Adipocyte (in vitro differentiated cells): ENCODE measurements around the gene OR2G6.
"Not testable (repeated sequence)": the region's sequence is repeated elsewhere in the genome, so short reads cannot be mapped to it uniquely, and the experiment has no call there.

Experiments used
- DNase-seq: peaks from one replicate; pipeline ENCODE4 v3.0.0-alpha.2; 2015; ENCODE audit warnings: low read depth
- H3K27me3 ChIP-seq: replicated peaks from 2 replicates; pipeline ENCODE4 v1.7.0; 2013; ENCODE audit warnings: mild to moderate bottlenecking, low read length, moderate library complexity; ENCODE audit not compliant: control insufficient read depth, insufficient read depth
- H3K36me3 ChIP-seq: 2 replicates; pipeline ENCODE4 v1.7.0; 2013; ENCODE audit warnings: low read length, mild to moderate bottlenecking, moderate library complexity; ENCODE audit not compliant: control insufficient read depth, insufficient read depth, severe bottlenecking
- H3K4me1 ChIP-seq: 2 replicates; pipeline ENCODE4 v1.7.0; 2013; ENCODE audit warnings: mild to moderate bottlenecking, low read length, moderate library complexity; ENCODE audit not compliant: control insufficient read depth, insufficient read depth
- H3K4me3 ChIP-seq: 2 replicates; pipeline ENCODE4 v1.7.0; 2013; ENCODE audit warnings: mild to moderate bottlenecking, low read length, moderate library complexity
- H3K9ac ChIP-seq: 2 replicates; pipeline ENCODE4 v1.7.0; 2013; ENCODE audit warnings: mild to moderate bottlenecking, low read length, moderate library complexity
- H3K9me3 ChIP-seq: 2 replicates; pipeline ENCODE4 v1.7.0; 2013; ENCODE audit warnings: mild to moderate bottlenecking, low read length, moderate library complexity; ENCODE audit not compliant: control insufficient read depth

Gene OR2G6

DNA sequence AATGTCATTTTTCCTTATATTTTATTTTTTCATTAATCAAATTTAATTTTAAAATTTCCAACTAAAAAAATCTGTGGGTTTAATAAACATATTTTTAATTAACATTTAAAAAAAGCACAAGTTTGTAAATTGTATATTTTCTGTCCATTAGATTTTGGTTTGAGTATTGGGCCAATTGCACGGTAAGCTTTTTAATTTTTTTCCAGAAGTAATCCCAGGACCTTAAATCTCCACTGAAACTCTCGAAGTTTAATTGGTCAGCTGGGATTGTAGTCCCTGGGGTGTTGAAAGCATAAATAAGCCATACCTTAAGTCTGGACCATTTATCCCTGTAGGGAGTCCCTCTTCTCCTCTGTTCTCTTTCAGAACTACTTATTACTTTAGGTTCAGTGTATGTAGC lies at the start of gene OR2G6:
TSS of gene OR2G6 (plus strand) at position 301 of the 400 bp plus-strand sequence. CDS start 13,574 bp downstream, outside the sequence.
- not testable (repeated sequence) for H3K9ac ChIP-seq, H3K4me3 ChIP-seq, H3K4me1 ChIP-seq, DNase-seq, H3K36me3 ChIP-seq, H3K9me3 ChIP-seq, H3K27me3 ChIP-seq

GRCh38 chr1:248459117-248459516 lies 48.8 kb upstream of the OR2G6 start:
- not testable (repeated sequence) for H3K4me1 ChIP-seq, DNase-seq, H3K9me3 ChIP-seq, H3K36me3 ChIP-seq, H3K27me3 ChIP-seq, H3K4me3 ChIP-seq, H3K9ac ChIP-seq

GRCh38 chr1:248471154-248471553 lies 36.7 kb upstream of the OR2G6 start:
- H3K27me3 ChIP-seq = no peaks in the 10 kb centered on the region
- no peaks in the 10 kb centered on the region for H3K4me1 ChIP-seq
- no peaks in the 10 kb centered on the region for H3K9me3 ChIP-seq
- H3K9ac ChIP-seq = no peak overlapping the region
- no peak for DNase-seq
- no peaks in the 10 kb centered on the region for H3K36me3 ChIP-seq
- no peak overlapping the region for H3K4me3 ChIP-seq

- not testable (repeated sequence) for H3K4me1 ChIP-seq, H3K4me3 ChIP-seq, H3K9ac ChIP-seq, H3K9me3 ChIP-seq, H3K36me3 ChIP-seq, DNase-seq, H3K27me3 ChIP-seq
Observed at GRCh38 chr1:248472111-248472510, 35.8 kb upstream of the OR2G6 start.

- H3K36me3 ChIP-seq, DNase-seq, H3K9ac ChIP-seq, H3K9me3 ChIP-seq, H3K4me3 ChIP-seq, H3K4me1 ChIP-seq, H3K27me3 ChIP-seq: not testable (repeated sequence)
Observed at GRCh38 chr1:248473051-248473450, 34.8 kb upstream of the OR2G6 start, which contains the start of gene OR2T3. TSS of gene OR2T3 (plus strand) at chr1:248473351. CDS start at chr1:248473351, 0 bp downstream.

DNA sequence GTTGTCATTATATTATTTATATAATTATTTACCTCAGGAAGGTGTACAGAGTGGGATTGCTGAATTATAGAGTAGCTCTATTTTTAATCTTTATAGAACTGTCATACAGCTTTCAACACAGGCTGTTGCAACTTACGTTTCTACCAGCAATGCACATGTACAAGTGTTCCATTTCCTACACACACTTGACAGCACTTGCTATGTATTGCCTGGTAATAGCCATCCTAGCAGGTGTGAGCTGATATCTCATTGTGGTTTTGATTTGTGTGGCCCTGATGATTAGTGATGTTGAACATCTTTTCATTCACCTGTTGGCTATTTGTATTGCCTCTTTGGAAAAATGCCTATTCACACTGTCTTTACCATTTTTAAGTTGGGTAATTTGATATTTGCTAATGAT lies 32.2 kb upstream of the OR2G6 start:
- not testable (repeated sequence) for DNase-seq, H3K4me1 ChIP-seq, H3K9ac ChIP-seq, H3K27me3 ChIP-seq, H3K4me3 ChIP-seq, H3K9me3 ChIP-seq, H3K36me3 ChIP-seq

DNA sequence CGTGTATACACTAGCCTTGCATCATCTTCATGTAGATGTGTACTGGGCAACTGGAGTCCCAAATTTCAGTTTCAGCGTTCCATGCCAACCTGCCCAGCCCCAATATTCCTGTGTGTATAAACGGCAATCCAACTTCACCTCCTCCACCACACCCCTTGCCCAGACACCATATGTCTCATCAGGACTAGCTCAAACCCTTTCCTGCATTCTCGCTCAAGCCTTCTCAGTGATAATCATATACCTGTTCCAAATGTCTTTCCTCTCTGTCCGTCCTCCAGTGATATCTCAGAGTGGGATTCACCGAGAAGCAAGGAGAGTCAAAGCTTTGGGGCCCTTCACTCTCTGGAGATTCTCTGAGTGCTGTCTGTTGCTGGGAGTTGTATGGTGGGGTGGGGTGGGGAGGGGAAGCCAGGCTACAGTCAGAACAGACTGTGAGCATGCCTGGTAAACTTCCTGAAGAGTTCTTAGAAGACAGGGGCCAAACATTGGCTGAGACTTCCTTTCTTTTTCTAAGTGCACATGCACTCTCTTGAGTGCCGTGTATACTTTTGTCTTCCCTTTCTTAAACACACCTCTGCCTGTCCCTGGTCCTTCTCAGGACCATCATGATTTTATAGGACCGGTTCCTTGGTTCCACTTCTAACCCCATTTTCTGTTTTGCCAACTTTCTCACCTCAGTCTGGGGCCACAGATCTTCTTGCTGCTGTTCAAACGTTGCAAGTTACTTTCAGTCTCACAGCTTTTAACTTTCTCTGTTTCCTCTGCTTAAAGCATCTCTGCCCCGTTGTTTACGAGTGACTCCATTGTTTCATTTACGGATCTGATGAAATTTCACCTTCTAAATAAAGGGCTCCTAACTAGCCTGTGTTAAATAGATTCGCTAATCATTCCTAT lies 25.9 kb upstream of the OR2G6 start:
- not testable (repeated sequence) for H3K36me3 ChIP-seq, DNase-seq, H3K27me3 ChIP-seq, H3K4me3 ChIP-seq, H3K9ac ChIP-seq, H3K9me3 ChIP-seq, H3K4me1 ChIP-seq

DNA sequence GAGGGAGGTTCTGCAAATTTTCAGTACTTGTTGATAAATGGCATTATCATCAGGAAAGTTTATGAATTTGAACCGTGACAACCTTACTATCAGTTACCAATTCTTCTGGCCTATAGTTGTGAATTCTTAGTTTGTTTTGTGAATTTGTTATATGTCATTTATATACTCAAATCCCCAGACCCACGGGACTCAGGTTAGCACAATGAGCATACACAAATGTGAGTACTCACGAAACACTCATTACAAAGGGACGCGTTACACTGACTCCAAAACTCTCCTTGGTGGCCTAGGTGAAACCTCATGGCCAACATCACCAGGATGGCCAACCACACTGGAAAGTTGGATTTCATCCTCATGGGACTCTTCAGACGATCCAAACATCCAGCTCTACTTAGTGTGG lies 19.6 kb upstream of the OR2G6 start, which contains the start of gene OR2T5:
TSS of gene OR2T5 (plus strand) at position 301 of the 400 bp plus-strand sequence. CDS start at position 301, 0 bp downstream.
- not testable (repeated sequence) for DNase-seq

DNA sequence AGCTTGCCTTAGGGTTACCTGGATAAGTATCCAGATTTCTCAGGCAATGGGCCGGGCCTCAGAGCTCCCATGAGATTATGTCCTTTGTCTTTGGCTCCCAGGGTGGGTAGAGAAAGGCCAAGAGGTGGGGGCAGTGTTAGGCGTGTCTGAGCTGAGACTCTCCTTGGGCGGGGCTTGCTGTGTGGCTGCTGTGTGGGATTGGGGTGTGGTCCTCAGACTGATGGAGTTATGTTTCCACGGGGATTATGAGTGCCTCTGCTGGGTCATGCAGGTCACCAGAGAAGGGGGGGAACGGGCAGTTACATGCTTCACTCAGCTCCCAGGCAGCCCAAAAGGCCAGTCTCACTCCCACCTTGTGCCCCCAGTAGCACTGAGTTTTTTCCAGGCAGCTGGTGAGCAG lies 11.2 kb upstream of the OR2G6 start:
- not testable (repeated sequence) for H3K9ac ChIP-seq, H3K4me1 ChIP-seq, DNase-seq

More for the DNA sequence above, 19.6 kb upstream of the OR2G6 start, which contains the start of gene OR2T5:
- not testable (repeated sequence) for H3K36me3 ChIP-seq, H3K9ac ChIP-seq, H3K27me3 ChIP-seq, H3K4me3 ChIP-seq, H3K9me3 ChIP-seq, H3K4me1 ChIP-seq

DNA sequence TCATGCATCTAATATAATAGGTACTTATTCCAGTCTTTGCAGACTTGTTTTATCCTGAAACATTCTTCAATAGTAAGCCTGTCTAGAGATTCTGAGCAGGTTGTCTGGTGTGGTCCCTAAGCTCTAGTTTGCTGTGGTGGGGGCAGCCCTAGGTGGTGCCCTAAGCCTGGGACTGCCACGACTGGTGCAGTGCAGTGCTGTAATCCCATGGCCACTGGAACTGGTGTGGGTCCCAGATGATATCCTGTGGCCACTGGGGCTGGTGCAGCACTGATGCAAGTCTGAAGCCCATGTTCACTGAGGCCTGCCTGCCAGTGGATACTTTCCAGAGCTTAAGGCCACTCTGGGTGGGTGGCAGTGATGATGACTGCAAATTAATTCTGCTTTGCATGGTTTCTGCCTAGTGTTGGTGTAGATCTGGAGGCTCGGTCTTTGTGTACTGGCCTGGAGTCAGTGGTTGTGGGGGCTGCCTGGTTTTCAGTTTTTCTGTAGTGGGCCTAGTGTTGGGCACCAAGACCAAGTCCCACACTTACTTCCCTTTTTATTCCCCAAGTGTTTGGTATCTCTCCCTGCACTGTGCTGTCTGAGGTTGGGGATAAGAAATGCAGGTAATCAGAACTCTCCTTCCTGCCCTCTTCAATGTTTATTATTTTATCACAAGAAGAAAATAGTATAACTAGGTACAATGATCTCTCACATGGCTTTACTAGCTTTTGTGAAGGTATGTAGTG lies 7.4 kb upstream of the OR2G6 start:
- H3K36me3 ChIP-seq, H3K4me1 ChIP-seq, H3K9me3 ChIP-seq, H3K27me3 ChIP-seq, H3K4me3 ChIP-seq, DNase-seq, H3K9ac ChIP-seq: not testable (repeated sequence)

More for the DNA sequence above, 11.2 kb upstream of the OR2G6 start:
- not testable (repeated sequence) for H3K9me3 ChIP-seq, H3K27me3 ChIP-seq, H3K36me3 ChIP-seq, H3K4me3 ChIP-seq

DNA sequence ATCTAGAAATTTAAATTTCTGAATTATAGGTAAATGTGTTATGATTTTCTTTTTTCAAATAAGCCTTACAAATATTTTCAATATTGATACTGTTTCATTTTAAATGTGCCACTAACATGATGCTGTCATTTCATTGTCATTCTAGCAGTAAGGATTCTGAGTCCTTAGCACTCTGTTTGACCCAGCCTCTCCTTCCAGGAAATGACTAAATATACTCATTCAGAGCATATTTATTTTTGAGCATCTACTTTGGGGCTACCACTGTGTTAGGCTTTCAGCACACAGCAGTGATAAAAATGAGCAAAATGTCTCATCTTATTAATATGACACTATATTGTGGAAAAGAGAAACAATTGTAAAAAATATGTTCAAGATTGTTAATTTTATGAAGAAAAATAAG lies 2.3 kb downstream of the OR2G6 start:
- not testable (repeated sequence) for H3K36me3 ChIP-seq, DNase-seq, H3K9me3 ChIP-seq, H3K4me3 ChIP-seq, H3K9ac ChIP-seq, H3K4me1 ChIP-seq, H3K27me3 ChIP-seq
